ENCODE data around the gene ARHGAP22.

DNA sequence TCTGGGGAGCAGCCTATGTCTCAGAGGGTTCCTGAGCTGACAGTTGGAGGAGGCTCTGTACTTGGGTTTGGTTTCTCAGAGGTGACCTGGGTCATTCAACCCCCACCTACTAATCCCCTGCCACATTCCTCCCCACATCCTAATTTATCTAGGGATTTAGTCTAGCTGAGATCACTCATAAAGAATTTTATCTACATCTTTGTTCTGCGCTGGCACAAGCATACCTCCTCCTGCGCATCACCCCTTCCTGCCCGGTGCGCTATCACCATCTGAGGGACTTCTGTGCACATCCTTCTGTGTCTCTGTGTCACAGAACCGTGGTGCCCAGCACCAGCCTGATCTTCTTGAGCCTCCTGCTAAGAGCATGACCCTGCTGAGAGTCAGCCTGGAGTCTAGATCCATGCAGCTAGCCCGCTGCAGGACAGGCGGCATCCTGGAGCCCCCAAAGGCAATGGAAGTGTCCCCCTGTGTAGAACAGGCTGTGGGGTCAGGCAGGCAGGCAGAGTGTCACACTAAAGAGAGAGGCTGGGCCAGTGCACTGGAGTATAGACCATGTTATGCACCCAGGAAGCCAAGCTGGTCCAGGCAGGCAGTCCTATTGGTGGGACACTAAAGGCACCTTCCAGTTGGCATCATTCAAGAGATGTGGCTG, 63.6 kb downstream of the ARHGAP22 start:
- TF ChIP-seq, protein P1, sequence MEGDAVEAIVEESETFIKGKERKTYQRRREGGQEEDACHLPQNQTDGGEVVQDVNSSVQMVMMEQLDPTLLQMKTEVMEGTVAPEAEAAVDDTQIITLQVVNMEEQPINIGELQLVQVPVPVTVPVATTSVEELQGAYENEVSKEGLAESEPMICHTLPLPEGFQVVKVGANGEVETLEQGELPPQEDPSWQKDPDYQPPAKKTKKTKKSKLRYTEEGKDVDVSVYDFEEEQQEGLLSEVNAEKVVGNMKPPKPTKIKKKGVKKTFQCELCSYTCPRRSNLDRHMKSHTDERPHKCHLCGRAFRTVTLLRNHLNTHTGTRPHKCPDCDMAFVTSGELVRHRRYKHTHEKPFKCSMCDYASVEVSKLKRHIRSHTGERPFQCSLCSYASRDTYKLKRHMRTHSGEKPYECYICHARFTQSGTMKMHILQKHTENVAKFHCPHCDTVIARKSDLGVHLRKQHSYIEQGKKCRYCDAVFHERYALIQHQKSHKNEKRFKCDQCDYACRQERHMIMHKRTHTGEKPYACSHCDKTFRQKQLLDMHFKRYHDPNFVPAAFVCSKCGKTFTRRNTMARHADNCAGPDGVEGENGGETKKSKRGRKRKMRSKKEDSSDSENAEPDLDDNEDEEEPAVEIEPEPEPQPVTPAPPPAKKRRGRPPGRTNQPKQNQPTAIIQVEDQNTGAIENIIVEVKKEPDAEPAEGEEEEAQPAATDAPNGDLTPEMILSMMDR (IDR thresholded peaks at IDR 0.05 in 2 of 3, conservative IDR thresholded peaks at IDR 0.05 in 1 of 3; ENCODE audit: borderline replicate concordance in 1 of 3, insufficient read depth in 1 of 3, low read depth in 2 of 3, low read length in 2 of 3) = no peak
- TF ChIP-seq CBX3 (IDR thresholded peaks at IDR 0.05; ENCODE audit: low read depth) (no peak), EZH2phosphoT487 (IDR thresholded peaks at IDR 0.05; ENCODE audit: borderline replicate concordance) (no peak), POLR2A (IDR thresholded peaks at IDR 0.05; ENCODE audit: borderline replicate concordance, extremely low read depth, insufficient read depth, insufficient read length) (no peak)
- TF ChIP-seq, protein P2, sequence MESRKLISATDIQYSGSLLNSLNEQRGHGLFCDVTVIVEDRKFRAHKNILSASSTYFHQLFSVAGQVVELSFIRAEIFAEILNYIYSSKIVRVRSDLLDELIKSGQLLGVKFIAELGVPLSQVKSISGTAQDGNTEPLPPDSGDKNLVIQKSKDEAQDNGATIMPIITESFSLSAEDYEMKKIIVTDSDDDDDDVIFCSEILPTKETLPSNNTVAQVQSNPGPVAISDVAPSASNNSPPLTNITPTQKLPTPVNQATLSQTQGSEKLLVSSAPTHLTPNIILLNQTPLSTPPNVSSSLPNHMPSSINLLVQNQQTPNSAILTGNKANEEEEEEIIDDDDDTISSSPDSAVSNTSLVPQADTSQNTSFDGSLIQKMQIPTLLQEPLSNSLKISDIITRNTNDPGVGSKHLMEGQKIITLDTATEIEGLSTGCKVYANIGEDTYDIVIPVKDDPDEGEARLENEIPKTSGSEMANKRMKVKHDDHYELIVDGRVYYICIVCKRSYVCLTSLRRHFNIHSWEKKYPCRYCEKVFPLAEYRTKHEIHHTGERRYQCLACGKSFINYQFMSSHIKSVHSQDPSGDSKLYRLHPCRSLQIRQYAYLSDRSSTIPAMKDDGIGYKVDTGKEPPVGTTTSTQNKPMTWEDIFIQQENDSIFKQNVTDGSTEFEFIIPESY (IDR thresholded peaks at IDR 0.05; ENCODE audit: extremely low read depth, insufficient replicate concordance, low read length) = no peak

Measured in HCT116 (cell line).